Measurements from ENCODE around the gene ANAPC5.
A peak's percentile ranks its signal among the peaks of the same experiment; 100 is the strongest.
"Not testable (repeated sequence)": the region's sequence is repeated elsewhere in the genome, so short reads cannot be mapped to it uniquely, and the experiment has no call there.

The ANAPC5 gene

DNA sequence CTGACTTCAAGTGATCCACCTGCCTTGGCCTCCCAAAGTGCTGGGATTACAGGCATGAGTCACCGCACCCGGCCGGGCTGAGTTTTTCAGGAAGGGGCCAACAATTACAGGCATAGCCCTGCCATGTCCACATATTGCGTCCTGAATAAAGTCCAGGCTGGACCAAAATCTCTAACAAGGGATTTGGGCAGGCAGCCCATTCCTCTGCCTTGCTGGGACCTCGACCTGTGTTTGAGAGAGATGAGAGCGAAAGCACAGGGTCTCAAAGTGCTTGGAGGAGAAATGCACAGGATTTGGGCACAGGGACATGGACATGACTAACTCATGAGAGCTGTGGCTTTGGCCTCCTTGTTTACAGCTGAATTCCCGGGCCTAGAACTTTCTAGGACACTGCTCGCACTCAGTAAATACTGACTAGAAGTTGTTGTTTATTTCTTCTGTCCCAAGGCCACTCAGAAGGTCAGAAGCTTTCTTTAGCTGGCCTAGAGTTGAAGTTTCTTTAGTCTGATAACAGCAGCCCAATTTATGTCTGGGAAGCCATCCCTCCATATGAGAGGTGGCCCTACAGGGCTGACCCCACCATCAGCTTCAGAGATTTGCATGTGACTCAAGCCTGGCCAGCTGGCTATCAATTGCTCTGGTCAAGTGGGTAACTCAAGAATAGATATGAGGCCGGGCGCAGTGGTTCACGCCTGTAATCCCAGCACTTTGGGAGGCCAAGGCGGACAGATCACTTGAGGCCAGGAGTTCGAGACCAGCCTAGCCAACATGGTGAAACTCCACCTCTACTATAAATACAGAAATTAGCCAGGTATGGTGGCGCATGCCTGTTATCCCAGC is 67.4 kb downstream of the ANAPC5 start:
- no peak for DNase-seq

DNA sequence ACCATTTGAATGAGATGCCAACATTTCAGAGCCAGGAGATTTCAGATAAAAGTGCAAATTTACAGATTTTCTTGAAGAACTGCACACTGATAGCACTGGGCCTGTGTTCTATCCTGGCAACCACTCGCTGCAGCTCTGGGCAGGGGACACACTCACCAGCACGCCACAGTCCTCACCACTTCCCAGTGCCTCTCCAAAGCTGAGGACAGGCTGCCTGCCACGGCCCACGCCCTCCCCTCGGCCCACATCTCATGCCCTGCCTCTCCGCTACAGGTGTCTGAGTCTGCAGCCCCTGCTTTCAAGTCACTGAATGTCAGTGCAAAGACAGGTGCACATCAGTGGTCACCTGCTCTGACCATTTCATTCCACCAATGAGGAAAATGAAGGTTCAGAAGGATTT is 68.4 kb downstream of the ANAPC5 start:
- no peak for DNase-seq

DNA sequence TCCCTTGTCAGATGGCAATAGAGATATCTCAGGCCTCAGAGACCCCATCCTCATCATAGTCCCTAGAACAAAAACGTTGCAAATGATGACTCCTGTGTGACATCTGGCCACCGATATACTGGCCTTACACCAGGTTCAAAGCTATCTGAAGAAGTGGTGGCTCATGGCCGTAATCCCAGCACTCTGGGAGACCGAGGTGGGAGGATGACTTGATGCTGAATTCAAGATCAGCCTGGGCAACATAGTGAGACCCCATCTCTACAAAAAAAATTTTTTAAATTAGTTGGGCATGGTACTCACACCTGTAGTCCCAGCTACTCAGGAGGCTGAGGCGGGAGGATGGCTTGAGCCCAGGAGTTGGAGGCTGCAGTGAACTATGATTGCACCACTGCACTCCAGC is 68.8 kb downstream of the ANAPC5 start:
- no peak for DNase-seq

DNA sequence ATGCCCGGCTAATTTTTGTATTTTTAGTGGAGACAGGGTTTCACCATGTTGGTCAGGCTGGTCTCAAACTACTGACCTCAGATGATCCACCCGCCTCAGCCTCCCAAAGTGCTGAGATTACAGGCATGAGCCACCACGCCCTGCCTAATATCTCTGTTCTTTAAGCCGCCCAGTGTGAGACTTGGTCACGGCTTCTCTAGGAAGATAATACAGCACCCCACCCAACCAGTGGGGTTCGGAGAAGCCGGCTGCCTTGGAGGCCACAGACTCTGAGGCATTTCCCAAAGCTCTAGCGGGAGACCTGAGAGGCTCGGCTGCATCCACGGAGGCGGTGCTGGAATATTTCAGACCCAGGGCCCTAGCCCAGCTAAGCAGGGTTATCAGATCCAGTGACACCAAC is 69.3 kb downstream of the ANAPC5 start:
- DNase-seq = not testable (repeated sequence)

DNA sequence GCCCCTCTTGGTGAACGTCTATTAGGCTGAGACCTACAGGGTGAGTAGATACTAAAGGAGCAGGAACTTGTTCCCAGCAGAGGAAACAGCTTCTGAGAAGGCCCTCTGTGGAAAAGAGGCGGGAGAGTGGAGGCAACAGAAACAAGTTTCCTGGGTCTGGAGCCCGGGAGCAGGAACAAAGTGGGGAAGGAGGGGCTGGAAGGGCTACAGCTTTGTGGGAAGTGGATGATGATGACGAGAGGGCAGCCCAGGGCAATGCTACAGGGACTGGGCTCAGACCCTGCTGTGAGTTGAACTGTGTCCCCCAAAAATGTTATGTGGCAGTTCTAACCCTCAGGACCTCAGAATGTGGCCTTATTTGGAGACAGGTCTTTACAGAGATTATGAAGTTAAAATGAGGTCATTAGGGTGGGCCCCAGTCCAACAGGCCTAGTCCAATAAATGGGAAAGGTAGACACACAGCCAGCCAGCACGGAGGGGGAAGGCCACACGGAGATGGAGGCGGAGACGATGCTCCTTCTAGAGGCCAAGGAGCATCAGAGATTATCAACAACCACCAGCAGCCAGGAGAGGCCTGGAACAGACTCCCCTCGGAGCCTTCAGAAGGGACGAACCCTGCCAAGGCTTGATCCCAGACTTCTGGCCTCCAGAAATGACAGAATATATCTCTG is 70.0 kb downstream of the ANAPC5 start:
- no peak for DNase-seq

DNA sequence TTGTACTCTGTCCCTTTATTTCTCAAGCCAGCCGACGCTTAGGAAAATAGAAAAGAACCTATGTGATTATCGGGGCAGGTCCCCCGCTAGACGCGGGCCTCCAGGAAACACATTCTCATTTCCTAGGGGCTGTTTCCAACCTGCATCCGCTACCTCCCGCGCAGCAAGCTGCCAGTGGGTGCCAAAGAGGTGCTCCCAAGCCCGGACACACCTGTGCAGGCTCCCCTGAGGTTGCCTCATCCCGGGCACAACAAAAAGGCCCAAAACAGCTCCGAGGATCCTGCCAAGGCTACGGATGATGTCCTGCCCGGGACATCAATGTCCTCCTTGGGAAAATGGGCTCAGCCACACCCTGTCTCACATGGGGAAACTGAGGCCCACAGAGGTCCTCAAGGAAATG is 71.1 kb downstream of the ANAPC5 start:
- not testable (repeated sequence) for DNase-seq

DNA sequence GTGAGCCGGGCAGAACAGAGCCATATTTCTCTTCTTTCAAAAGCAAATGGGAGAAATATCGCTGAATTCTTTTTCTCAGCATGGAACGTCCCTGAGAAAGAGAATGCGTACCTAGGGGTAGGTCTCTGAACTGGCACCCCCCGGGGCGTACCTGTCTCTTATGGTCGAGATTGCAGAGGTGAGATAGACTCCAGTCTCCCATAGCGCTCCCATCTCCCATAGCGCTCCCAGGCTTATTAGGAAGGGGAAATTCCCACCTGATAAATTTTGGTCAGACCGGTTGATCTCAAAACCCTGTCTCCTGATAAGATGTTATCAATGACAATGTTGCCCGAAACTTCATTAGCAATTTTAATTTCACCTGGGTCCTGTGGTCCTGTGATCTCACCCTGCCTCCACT is 71.7 kb downstream of the ANAPC5 start:
- not testable (repeated sequence) for DNase-seq

DNA sequence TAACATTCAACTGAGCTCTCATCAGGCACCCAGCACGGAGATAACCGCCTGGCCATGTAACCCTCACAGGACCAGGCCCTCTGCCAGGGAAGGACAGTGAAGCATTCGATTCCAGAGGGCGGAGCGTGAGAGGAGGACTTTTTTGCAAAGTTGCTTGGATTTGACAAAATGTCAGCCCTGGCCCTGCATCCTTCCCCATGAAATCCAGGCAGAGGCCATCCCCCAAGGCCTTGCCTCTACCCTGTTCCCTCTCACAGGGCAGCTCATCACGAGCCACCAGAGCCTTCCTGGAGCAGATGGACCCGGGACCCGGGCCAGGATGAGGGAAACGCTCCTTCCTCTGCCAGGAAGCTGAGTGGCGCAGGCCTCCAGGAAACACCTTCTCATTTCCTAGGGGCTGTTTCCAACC is 72.7 kb downstream of the ANAPC5 start:
- peak; percentile 19 for DNase-seq

DNA sequence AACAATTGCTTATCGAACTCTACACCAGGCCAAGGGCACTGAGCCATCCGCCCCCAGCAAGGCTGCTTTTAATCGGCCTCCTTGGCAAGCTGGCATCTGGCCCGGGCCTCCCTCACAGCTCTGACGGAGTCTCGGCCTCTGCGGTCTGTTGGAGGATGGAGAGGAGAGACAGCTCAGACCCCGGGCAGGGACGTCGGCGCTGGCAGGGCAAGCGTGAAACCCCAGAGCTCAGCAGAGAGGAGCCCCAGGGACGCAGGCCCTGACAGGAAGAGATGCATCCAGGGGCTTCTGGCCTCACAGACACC is 73.2 kb downstream of the ANAPC5 start:
- DNase-seq = no peak

DNA sequence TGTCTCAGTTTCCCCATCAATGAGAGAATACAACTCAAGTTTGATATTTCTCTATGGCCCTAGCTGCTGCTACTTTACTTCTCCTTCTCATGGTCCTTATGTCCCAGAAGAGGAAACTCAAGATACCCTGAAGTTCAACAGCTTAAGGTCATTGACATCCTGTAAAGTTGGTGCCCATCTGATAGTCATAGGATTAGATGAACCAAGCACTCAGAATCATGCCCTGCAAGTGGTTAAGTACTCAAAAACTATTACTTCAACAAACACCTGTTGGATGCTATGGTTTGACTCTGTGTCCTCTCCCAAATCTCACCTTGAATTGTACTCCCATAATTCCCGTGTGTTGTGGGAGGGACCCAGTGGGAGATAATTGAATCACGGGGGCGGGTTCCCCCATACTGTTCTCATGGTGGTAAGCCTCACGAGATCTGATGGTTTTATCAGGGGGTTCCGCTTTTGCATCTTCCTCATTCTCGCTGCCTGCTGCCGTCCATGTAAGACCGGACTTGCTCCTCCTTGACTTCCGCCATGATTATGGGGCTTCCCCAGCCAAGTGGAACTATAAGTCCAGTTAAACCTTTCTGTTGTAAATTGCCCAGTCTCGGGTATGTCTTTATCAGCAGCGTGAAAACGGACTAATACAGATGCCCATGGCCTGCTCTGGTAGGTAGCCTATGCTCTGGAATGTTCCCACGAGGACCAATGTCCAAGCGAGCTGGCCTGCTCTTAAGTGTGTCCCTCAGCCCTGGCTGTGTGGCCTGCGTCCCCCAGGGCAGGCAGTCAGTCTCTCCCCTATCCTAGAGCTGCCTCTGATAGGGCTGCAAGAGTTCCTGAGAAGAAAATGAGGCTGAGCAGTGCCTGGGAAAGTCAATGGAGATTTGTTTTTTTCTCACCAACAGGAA is 73.8 kb downstream of the ANAPC5 start:
- no peak for DNase-seq

DNA sequence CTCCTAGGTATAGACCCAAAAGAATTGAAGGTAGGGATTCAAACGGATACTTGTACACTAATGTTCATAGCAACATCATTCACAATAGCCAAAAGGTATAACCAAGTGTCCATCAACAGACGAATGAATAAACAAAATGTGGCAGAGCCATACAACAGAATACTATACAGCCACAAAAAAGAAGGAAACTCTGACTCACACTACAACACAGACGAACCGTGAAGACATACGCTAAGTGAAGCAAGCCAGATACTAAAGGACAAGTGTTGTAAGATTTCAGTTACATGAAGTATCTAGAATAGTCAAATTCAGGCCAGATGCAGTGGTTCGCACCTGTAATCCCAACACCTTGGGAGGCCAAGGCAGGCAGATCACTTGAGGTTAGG is 74.8 kb downstream of the ANAPC5 start:
- no peak for DNase-seq

DNA sequence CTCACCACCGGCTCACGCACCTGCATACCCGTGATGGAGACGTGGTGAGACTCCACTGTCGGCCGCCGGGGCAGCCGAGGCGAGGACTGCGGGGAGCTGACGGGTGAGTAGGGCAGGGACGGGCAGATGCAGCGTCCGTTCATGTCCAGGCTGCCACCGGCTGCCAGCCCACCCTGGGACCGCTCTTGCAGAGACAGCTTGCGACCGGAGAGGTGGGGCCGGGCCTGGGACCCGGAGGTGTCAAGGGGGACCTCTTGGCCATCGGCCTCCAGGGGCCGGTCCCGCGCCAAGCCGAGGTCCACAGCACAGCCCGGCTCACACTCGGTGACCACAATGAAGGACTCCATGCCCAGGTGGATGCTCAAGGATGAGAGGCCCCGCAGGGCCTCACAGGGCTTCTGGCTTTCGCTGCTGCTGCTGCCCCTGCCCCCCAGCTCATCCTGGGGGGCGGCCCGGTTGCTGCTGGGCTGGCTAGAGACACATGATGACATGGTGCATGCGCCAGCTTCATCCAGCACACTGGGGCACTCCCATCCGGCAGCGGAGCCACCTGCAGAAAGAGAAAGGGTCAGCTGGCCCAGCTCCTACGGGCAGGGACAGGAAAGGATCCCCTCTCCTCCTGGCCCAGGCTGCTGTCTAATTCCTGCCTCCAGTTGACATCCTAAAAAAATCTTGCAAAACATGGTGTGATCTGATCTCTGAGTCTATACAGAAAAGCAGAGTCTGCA is 78.0 kb downstream of the ANAPC5 start:
- DNase-seq = no peak

DNA sequence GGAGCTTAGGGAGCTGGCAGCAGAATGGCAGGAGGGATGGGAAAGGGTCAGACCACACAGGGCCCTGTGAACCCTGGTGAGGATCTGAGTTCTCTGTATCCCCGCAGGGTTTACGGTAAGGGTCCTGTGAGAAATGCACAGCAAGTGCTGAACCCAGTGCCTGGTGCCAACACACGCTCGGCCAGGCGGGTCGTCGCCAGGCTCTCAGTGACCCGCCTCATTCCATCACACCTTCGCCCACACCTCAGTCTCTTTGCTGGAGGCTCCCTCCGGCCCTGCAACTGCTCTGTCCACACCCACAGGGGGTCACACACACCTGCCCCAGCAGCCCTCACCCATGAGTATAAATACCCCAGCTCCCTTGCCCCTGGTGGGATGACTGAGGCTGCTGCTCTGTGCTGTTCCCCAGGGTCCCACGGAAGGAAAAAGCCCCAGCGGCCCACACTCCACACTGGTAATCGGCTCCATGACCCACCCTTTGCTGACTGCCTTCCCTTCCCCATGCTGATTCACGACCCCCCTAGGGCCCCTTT is 78.8 kb downstream of the ANAPC5 start:
- DNase-seq = no peak

DNA sequence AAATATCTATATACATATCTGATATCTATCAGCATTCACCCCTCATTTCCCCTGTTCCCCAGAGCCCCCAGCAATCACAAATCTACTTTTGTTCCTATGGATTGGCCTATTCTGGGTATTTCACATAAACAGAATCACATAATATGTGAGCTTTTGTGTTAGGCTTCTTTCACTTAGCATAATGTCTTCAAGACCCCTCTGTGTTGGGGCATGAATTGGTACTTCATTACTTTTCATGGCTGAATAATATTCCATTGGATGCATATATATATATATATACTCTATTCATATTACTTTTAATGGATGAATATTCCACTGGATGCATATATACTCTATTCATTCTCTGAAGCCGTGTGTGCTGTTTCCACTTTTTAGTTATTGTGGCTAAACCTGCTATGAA is 84.4 kb downstream of the ANAPC5 start:
- no peak for DNase-seq

DNA sequence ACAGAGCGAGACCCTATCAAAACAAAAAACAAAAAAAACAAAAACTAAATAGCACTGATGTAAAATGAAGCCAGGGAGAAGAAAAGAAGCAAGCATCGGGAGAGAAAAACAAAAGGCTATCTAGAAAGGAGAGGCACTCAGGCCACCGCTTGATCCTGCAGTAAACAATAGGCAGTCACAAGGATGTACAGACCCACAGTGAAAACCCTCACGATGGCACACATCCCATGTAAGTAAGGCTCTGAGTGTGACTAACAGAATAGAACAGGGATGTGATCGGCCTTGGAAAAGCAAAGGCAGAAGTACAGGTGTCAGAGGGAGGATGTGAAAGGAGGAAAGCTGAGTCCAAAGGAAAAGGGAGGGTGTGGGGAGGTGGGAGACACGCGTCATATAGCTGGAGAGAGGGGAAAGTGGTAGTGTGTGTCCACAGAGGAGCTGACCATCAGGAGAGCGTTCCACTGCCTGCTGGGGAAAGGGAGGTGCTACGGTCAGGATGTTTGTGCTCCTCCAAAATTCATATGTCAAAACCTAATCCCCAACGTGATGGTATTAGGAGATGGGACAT is 87.2 kb downstream of the ANAPC5 start:
- DNase-seq = no peak

DNA sequence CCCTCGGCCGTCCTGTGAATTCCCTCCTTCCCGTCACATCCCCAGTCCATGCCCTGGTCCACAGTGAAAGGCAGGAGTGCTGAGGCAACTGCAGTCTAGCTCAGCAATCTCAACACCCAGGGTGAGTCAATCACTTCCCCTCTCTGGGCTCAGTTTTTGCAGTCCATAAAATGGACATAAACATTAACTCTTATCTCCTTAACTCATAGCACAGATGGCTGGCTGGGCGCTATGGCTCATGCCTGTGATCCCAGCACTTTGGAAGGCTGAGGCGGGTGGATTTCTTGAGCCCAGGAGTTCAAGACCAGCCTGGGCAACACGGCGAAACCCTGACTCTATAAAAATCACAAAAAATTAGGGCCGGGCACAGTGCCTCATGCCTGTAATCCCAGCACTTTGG is 88.1 kb downstream of the ANAPC5 start:
- DNase-seq = no peak

DNA sequence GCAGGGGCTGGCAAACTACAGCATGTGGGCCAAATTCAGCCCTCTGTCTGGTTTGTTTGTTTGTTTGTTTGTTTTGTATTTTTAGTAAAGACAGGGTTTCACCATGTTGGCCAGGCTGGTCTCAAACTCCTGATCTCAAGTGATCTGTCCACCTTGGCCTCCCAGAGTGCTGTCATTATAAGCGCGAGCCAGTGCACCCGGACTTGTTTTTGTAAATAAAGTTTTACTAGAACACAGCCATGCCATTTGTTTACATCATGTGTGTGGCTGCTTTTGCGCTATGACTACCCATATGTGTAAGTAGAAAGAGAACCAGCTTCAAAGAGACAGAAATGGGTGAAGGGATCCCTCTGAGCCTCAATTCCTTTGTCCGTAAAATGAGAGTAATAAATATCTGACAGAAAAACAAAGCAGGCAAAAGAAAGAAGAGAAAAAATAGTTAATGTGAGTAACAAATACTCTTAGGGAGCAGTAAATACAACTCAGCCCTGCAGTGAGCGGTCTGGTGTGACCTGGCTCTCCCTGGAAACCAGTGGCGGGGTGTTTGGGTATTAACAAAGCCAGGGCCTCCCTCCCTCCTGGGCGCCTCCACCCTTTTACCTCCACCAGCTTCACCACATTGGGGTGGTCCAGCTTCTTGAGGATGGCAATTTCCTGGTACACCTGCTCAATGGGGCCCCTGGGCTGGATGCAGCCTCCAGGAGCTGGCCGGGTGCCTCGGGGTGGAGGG is 88.8 kb downstream of the ANAPC5 start:
- no peak for DNase-seq

DNA sequence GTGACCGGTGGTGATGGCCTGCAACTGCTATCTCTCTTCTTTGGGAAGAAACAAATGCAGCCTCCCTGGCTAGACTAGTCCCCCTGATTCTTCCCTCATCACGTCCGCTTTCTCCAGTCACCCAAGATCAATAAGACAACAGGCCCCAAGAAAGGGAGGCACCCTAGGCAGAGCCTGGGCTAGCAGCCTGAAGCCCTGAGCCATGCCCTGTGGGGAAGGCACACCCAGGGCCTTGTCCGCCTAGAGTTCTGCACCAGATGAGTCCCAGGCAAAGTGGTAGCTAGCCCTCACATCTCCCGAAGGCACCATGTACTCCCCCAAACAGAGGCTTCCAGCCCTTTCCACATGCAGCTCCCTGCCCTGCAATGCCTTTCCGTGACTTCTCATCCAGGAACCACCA is 90.8 kb downstream of the ANAPC5 start:
- DNase-seq = no peak

DNA sequence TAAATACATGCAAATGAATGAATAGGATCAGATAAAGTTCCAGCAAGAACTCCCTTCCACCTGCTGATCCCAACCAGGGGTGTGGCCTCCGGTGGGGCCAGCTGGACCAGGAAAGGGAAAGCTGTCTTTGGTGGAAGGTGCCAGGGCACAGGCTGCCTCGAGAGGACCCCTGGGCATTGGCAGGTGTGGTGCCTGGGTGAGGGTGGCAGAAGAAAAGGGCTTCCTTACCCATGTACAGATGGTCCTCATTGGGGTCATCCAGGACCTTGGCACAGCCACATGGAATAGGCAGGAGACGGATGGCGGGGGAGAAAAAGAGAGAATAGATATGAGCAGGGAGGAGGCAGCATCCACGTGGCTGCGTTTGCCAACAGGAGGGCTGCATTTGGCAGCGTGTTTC is 92.1 kb downstream of the ANAPC5 start:
- no peak for DNase-seq

DNA sequence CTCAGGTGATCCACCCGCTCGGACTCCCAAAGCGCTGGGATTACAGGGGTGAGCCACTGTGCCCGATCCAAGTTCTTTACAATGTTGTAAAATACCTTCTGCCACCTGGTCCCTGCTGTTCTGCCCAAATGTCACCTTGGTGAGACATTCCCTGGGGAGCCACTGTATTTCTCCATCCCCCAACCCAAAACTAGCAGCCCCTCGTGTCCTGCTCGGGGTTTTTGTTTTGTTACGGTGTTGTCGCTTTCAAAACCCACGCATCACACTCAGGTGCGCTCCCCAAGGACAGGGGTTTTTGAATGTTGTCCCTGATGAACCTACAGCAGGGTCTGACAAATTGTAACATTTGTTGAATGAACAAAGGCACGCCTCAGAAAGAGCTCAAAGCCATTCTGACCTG is 93.1 kb downstream of the ANAPC5 start:
- DNase-seq = no peak

All from midbrain (tissue), 1 donor.